ENCODE measurements around the gene IL1B.

Gene IL1B

GRCh38 chr2:112787294-112787693 lies 49.3 kb downstream of the IL1B start:
- in situ Hi-C loops (cut with MboI; ENCODE audit: low sequenced_read_pairs) = no loop called here

- in situ Hi-C loops (cut with MboI; ENCODE audit: low sequenced_read_pairs) = no loop called here
Observed at GRCh38 chr2:112784199-112785189, 52.1 kb downstream of the IL1B start, which contains the start of gene IL1A. IL1A (minus strand) TSS chr2:112784493; CDS start chr2:112783770, 723 bp downstream.

- in situ Hi-C loops (cut with MboI; ENCODE audit: low sequenced_read_pairs) = no loop called here
Observed at GRCh38 chr2:112783187-112783714, 53.3 kb downstream of the IL1B start.

GRCh38 chr2:112782234-112782799 lies 54.3 kb downstream of the IL1B start:
- in situ Hi-C loops (cut with MboI; ENCODE audit: low sequenced_read_pairs) = no loop called here
